Keratinocyte (primary cell): ENCODE data around the gene ADARB2.

Experiments
- EZH2 ChIP-seq: IDR thresholded peaks from one replicate; pipeline ENCODE4 v1.6.1; 2012; ENCODE audit warnings: inconsistent platforms, mild to moderate bottlenecking, low read length, moderate library complexity
- TF ChIP-seq, protein P1 (sequence below), 3 experiments: IDR thresholded peaks in 1 of 3; conservative IDR thresholded peaks in 1 of 3; optimal IDR thresholded peaks in 1 of 3; 2 replicates in 2 of 3; 3 replicates in 1 of 3; pipeline versions ENCODE3 to v1.5.1; 2011; ENCODE audit warnings: low read length in 3 of 3, mild to moderate bottlenecking in 3 of 3, moderate library complexity in 2 of 3, control low read depth in 1 of 3, inconsistent platforms in 1 of 3; ENCODE audit not compliant: insufficient read depth in 2 of 3; ENCODE audit errors: extremely low read depth in 1 of 3

DNA sequence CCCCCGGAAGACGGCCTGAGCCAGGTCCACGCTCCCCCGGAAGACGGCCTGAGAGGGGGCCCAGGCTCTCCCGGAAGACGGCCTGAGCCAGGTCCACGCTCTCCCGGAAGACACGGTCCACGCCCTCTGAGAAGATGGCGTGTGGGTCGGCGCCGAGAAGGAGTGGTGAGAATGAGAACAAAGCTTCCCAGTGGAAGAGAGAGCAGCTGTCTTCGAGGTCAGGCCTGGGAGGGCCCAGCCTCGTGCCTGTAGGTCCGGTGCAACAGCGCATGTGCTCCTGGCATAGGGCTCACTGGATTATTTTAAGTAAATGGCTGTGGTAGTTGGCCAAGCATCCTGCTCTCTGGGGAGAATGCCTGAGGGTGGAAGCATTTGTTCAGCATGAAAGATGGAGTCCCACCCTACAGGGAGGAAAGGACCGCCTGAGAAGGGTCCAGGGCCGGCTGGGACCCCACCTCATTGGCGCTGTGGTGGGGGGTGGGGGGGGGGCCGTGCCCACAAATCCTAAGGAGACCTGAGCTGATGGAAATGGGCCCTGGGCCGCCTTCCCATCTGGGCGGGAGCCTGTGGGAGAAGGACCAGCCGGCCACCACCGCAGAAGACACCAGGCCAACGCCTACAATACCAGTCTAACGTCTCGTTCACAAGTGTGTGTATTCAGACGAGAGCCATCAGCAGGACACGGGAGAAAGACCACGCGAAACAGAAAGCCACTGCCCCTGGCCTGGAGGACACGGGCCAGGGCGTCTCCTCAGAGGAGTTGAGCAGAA, 471.1 kb downstream of the ADARB2 start:
- TF ChIP-seq, protein P1, sequence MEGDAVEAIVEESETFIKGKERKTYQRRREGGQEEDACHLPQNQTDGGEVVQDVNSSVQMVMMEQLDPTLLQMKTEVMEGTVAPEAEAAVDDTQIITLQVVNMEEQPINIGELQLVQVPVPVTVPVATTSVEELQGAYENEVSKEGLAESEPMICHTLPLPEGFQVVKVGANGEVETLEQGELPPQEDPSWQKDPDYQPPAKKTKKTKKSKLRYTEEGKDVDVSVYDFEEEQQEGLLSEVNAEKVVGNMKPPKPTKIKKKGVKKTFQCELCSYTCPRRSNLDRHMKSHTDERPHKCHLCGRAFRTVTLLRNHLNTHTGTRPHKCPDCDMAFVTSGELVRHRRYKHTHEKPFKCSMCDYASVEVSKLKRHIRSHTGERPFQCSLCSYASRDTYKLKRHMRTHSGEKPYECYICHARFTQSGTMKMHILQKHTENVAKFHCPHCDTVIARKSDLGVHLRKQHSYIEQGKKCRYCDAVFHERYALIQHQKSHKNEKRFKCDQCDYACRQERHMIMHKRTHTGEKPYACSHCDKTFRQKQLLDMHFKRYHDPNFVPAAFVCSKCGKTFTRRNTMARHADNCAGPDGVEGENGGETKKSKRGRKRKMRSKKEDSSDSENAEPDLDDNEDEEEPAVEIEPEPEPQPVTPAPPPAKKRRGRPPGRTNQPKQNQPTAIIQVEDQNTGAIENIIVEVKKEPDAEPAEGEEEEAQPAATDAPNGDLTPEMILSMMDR (optimal IDR thresholded peaks at IDR 0.05 in 1 of 3, IDR thresholded peaks at IDR 0.05 in 1 of 3, conservative IDR thresholded peaks at IDR 0.05 in 1 of 3; ENCODE audit: extremely low read depth in 1 of 3, insufficient read depth in 2 of 3, low read length in 3 of 3): no peak
- no peak for TF ChIP-seq EZH2
